Gastrocnemius medialis (tissue), 4 donors: Measurements from ENCODE around the gene ROR1. TPM values are rescaled to one million over a fixed set of nuclear protein-coding genes. Genes with fewer than 3 reads are reported as not detected.

Experiments used
- ATAC-seq, 2 donors: fragments of 150-250 bp; one replicate each; pipeline ENCODE4 v1.9.1; 2016
- DNase-seq, 2 donors: peaks; one replicate each; pipeline ENCODE4 v3.0.0-alpha.2; 2019
- H3K27ac ChIP-seq, 4 donors: fragments of 200-600 bp; sonication (generic); 1 replicate in 1 of 4; 2 replicates in 3 of 4; pipeline ENCODE4 v1.5.1; 2016 to 2018; ENCODE audit warnings: mild to moderate bottlenecking in 2 of 4, moderate library complexity in 1 of 4
- H3K27me3 ChIP-seq, 3 donors: fragments of 200-600 bp; sonication (generic) in 2 of 3; 1 replicate in 1 of 3; 2 replicates in 2 of 3; pipeline versions ENCODE4 v1.5.1 to v1.6.0; 2016 to 2019; ENCODE audit warnings: mild to moderate bottlenecking in 1 of 3, moderate library complexity in 1 of 3
- H3K36me3 ChIP-seq, 2 donors: fragments of 200-600 bp; sonication (generic) in 1 of 2; one replicate each; pipeline ENCODE4 v1.5.1; 2017 to 2018
- H3K4me1 ChIP-seq, 2 donors: fragments of 200-600 bp; sonication (generic) in 1 of 2; one replicate each; pipeline ENCODE4 v1.5.1; 2016 to 2017; ENCODE audit warnings: mild to moderate bottlenecking in 2 of 2
- H3K4me3 ChIP-seq, 4 donors: fragments of 200-600 bp; sonication (generic) in 3 of 4; 1 replicate in 1 of 4; 2 replicates in 3 of 4; pipeline ENCODE4 v1.5.1; 2016 to 2019; ENCODE audit warnings: mild to moderate bottlenecking in 2 of 4
- H3K9me3 ChIP-seq, 3 donors: fragments of 200-600 bp; sonication (generic) in 2 of 3; 1 replicate in 1 of 3; 2 replicates in 2 of 3; pipeline ENCODE4 v1.5.1; 2016 to 2019
- POLR2A ChIP-seq, 2 donors: fragments of 450-650 bp; IDR thresholded peaks; one replicate each; pipeline ENCODE4 v1.6.1; 2017; ENCODE audit warnings: antibody characterized with exemption in 2 of 2, mild to moderate bottlenecking in 2 of 2, moderate library complexity in 2 of 2
- in situ Hi-C, 4 donors: fragments of 200-750 bp; cut with MboI; loops; one replicate each; pipeline versions ENCODE4 v1.15.0 to v1.8.0; 2017; ENCODE audit warnings: low sequenced_read_pairs in 4 of 4
- intact Hi-C: fragments of 100-400 bp; cut with DNase I; formaldehyde crosslinking; loops from one replicate; pipeline ENCODE4 v1.15.1; 2023; ENCODE audit warnings: low total_unique reads
- total RNA-seq, 4 donors: library from RNA; depleted of rRNA; stranded (reverse); fragments of >200 nt; gene quantifications; one replicate each; pipeline versions ENCODE4 v1.1.0 to v1.2.3, GENCODE V29; 2016
- TF ChIP-seq, protein P1 (sequence below), 5 experiments: fragments of 450-650 bp in 3 of 5; fragments of 200-600 bp in 2 of 5; sonication (generic) in 2 of 5; IDR thresholded peaks in 4 of 5; conservative IDR thresholded peaks in 1 of 5; 1 replicate in 4 of 5; 2 replicates in 1 of 5; pipeline ENCODE4 v1.5.1; 2016 to 2019; ENCODE audit warnings: antibody characterized with exemption in 5 of 5, mild to moderate bottlenecking in 3 of 5, moderate library complexity in 3 of 5

The ROR1 gene
- total RNA-seq, 4 donors from 2014 or later: 2.5 to 4.3 (median 3.6) TPM

- in situ Hi-C loops: no loop called here
- no peak overlapping the region for H3K27ac ChIP-seq
- H3K9me3 ChIP-seq: no peaks in the 10 kb centered on the region
- intact Hi-C loops: loop anchor here (2.0 to 10.0 kb wide), 5 partner anchors 42 to 306 kb away; partner anchors contain the start of gene ROR1
- no peaks in the 10 kb centered on the region for H3K36me3 ChIP-seq
- DNase-seq (no peak), ATAC-seq (no peak)
- no peaks in the 10 kb centered on the region for H3K27me3 ChIP-seq
- no peak overlapping the region for H3K4me3 ChIP-seq
- TF ChIP-seq, protein P1, sequence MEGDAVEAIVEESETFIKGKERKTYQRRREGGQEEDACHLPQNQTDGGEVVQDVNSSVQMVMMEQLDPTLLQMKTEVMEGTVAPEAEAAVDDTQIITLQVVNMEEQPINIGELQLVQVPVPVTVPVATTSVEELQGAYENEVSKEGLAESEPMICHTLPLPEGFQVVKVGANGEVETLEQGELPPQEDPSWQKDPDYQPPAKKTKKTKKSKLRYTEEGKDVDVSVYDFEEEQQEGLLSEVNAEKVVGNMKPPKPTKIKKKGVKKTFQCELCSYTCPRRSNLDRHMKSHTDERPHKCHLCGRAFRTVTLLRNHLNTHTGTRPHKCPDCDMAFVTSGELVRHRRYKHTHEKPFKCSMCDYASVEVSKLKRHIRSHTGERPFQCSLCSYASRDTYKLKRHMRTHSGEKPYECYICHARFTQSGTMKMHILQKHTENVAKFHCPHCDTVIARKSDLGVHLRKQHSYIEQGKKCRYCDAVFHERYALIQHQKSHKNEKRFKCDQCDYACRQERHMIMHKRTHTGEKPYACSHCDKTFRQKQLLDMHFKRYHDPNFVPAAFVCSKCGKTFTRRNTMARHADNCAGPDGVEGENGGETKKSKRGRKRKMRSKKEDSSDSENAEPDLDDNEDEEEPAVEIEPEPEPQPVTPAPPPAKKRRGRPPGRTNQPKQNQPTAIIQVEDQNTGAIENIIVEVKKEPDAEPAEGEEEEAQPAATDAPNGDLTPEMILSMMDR (IDR thresholded peaks at IDR 0.05 in 4 of 5, conservative IDR thresholded peaks at IDR 0.05 in 1 of 5): peak in 1 of 5 experiments; percentile 6
- no peak for TF ChIP-seq POLR2A (IDR thresholded peaks at IDR 0.05)
- peaks cover 17% of the 10 kb centered on the region in 2 donors for H3K4me1 ChIP-seq
Measured at GRCh38 chr1:63920154-63921117, 146.6 kb downstream of the ROR1 start.

DNA sequence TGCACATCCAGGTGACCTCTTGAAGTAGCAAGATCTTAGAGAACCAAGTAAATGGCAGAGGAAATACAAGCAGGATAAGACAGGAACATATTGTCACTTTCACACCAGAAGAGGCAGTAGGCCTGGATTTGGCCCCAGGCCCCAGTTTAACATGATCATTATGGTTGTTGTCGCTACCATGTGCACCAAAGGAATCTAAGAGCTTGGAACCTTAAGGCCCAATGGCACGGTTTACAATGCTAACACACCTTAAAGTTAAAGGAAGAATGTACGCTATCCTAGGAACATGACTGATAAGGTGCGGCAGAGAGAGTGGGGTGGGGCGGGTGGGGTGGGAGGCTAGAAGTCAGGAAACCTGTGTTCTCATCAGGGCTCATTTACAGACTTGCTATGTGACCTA, 147.5 kb downstream of the ROR1 start:
- Histone ChIP-seq H3K27me3 (no peaks in the 10 kb centered on the region), H3K4me1 (peaks cover 17% of the 10 kb centered on the region in 2 donors), H3K4me3 (no peak overlapping the region), H3K27ac (no peak overlapping the region), H3K36me3 (no peaks in the 10 kb centered on the region), H3K9me3 (no peaks in the 10 kb centered on the region)
- ATAC-seq: no peak
- in situ Hi-C loops: no loop called here
- no peak for TF ChIP-seq POLR2A (IDR thresholded peaks at IDR 0.05)
- TF ChIP-seq, protein P1 (IDR thresholded peaks at IDR 0.05 in 4 of 5, conservative IDR thresholded peaks at IDR 0.05 in 1 of 5): no peak
- intact Hi-C loops: loop anchor here (2.0 to 10.0 kb wide), 5 partner anchors 41 to 307 kb away; partner anchors contain the start of gene ROR1
- DNase-seq: no peak

DNA sequence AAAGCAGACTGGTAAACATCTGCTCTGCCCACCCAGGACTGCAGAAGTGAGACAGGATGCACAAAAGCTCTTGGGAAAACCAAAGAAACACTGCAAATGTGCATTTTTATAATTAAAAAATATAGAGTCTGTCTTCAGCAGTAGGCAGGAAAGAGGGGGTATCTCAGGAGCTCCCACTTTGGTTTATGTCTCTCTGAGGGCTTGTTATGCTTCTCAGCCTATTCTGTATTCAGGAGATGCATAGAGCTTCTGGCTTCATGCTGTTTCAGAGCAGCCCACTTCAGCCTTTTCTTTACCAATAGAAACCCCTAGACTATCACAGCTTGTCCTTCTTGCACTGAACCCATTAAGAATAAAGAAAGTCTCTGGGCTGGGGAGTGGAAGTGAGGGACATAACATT, 148.0 kb downstream of the ROR1 start:
- no peaks in the 10 kb centered on the region for H3K36me3 ChIP-seq
- no peak overlapping the region for H3K4me3 ChIP-seq
- H3K27ac ChIP-seq: peak overlapping the region in 2 of 4 donors; percentile 68 to 84
- no peak for DNase-seq
- intact Hi-C loops (loop anchor here (2.0 to 10.0 kb wide), 5 partner anchors 40 to 307 kb away; partner anchors contain the start of gene ROR1), in situ Hi-C loops (no loop called here)
- no peaks in the 10 kb centered on the region for H3K9me3 ChIP-seq
- ATAC-seq: no peak
- peaks cover 17% of the 10 kb centered on the region in 2 donors for H3K4me1 ChIP-seq
- TF ChIP-seq POLR2A (IDR thresholded peaks at IDR 0.05): no peak
- TF ChIP-seq, protein P1 (IDR thresholded peaks at IDR 0.05 in 4 of 5, conservative IDR thresholded peaks at IDR 0.05 in 1 of 5): no peak
- no peaks in the 10 kb centered on the region for H3K27me3 ChIP-seq

DNA sequence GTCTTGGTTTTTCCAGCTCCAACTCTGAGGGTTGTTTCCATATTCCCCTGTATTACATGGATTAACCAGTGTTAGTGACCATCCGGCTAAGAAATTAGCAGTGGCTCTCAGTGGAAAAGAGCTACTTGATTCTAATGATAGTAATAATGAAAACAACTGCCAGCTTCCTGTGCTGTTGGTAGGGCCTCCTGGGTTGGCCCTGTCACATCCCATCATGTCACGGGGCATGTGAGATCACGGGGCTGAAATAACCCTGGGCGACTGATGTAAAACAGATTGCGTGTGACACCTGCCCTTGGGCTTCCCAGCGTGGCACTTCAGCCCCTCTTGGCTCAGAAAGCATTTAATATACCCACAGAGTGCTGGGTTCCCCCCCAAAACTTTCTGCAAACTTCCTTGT, 149.0 kb downstream of the ROR1 start:
- H3K4me3 ChIP-seq: no peak overlapping the region
- peak; percentile 75 to 94 for ATAC-seq
- intact Hi-C loops (loop anchor here (5.0 to 10.0 kb wide), 4 partner anchors 39 to 308 kb away; no protein-coding TSS in a partner anchor), in situ Hi-C loops (no loop called here)
- TF ChIP-seq POLR2A (IDR thresholded peaks at IDR 0.05): no peak
- TF ChIP-seq, protein P1 (IDR thresholded peaks at IDR 0.05 in 4 of 5, conservative IDR thresholded peaks at IDR 0.05 in 1 of 5): no peak
- DNase-seq: peak; percentile 29 to 77
- H3K27ac ChIP-seq: peak overlapping the region; percentile 65 to 84 (median 66)
- H3K27me3 ChIP-seq: no peaks in the 10 kb centered on the region
- no peaks in the 10 kb centered on the region for H3K36me3 ChIP-seq
- H3K4me1 ChIP-seq: peaks cover 21 to 22% of the 10 kb centered on the region in 2 donors
- no peaks in the 10 kb centered on the region for H3K9me3 ChIP-seq
